ENCODE measurements around the gene EPS8L3. TPM values are rescaled to one million over a fixed set of nuclear protein-coding genes. Genes with fewer than 3 reads are reported as not detected.
"Not testable (repeated sequence)": the region's sequence is repeated elsewhere in the genome, so short reads cannot be mapped to it uniquely, and the experiment has no call there.

The EPS8L3 gene
- total RNA-seq, 1 donor from 2014 or later: not detected

GRCh38 chr1:109732390-109732881, 31.3 kb downstream of the EPS8L3 start:
- peak; percentile 35 for ATAC-seq

- ATAC-seq: no peak
Measured at GRCh38 chr1:109730666-109731065, 33.1 kb downstream of the EPS8L3 start.

DNA sequence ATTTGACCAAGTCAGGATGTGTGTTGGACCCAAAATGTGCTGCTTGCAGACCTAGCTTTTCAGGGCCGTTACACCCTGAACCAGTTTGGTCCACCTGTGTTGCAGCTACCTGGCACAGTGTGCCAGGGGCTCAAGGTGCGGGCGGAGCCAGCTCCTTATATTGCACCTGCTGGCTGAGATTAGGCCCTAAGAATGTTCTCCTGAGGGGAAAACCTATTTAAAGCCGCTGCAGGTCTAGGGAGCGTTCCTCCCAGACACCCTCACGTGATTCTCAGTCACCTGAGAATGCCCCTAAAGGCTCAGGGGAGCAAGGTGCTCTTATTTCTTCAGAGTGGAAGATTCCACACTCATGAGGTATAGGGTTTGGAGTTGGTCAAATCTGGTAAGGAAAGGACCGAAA, 34.9 kb downstream of the EPS8L3 start:
- ATAC-seq: no peak

GRCh38 chr1:109726728-109727373, 36.9 kb downstream of the EPS8L3 start:
- no peak for ATAC-seq

DNA sequence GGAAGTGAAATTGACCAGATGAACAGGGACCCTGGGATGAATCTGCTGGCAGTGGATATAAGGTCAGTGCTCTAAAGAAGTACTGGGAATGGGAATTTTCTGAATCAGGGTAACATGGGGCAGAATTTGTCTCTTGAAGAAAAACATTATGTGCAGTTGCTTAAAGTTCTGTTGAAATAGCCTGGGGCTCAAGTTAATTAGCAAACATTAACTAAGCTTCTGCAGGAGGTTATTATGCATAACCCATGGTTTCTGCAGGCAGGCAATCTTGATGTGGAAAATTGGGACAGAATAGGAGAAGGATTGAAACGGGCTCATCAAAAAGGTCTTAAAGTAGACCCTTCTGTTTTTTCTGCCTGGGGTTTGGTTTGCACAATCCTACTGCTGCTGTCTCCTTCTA, 37.7 kb downstream of the EPS8L3 start:
- ATAC-seq: no peak

GRCh38 chr1:109725510-109725909, 38.2 kb downstream of the EPS8L3 start:
- ATAC-seq: no peak

- no peak for ATAC-seq
Measured at GRCh38 chr1:109724933-109725332, 38.8 kb downstream of the EPS8L3 start.

GRCh38 chr1:109722908-109723691, 40.6 kb downstream of the EPS8L3 start:
- no peak for ATAC-seq

- no peak for ATAC-seq
Measured at GRCh38 chr1:109721971-109722370, 41.8 kb downstream of the EPS8L3 start.

GRCh38 chr1:109721042-109721441, 42.7 kb downstream of the EPS8L3 start:
- ATAC-seq: no peak

GRCh38 chr1:109719337-109719837, 44.3 kb downstream of the EPS8L3 start:
- no peak for ATAC-seq

GRCh38 chr1:109718495-109718894, 45.2 kb downstream of the EPS8L3 start:
- peak; percentile 16 for ATAC-seq

- ATAC-seq: peak; percentile 77
Measured at GRCh38 chr1:109717729-109718128, 46.0 kb downstream of the EPS8L3 start.

GRCh38 chr1:109716570-109717090, 47.1 kb downstream of the EPS8L3 start:
- peak; percentile 59 for ATAC-seq

- ATAC-seq: no peak
Measured at GRCh38 chr1:109716121-109716520, 47.6 kb downstream of the EPS8L3 start.

DNA sequence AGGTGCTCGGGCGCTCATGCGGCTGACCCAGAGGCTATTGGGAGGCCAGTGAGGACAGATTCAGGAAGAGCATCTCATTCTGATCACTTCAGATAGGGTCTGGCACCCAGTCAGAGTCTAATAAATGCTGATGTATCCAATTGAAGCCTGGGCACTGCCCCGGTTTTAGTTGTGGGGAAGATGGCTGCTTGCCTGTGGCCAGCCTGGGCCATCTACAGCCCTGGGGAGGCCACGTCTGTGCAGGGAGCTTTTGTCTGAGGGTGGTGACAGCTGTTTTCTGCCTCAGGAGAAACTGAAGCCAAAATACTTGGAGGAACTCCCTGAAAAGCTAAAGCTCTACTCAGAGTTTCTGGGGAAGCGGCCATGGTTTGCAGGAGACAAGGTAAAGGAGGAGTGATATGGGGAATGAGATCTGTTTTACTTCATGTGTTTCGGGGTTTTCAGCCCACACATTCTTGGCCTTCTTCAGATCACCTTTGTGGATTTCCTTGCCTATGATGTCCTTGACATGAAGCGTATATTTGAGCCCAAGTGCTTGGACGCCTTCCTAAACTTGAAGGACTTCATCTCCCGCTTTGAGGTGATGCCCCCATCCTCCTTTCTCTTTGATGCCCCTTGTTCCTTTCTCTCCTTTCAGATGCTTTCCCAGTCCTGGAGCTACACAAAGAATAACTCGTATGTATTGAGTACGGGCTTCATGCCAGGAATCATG, 48.9 kb downstream of the EPS8L3 start:
- ATAC-seq: no peak

DNA sequence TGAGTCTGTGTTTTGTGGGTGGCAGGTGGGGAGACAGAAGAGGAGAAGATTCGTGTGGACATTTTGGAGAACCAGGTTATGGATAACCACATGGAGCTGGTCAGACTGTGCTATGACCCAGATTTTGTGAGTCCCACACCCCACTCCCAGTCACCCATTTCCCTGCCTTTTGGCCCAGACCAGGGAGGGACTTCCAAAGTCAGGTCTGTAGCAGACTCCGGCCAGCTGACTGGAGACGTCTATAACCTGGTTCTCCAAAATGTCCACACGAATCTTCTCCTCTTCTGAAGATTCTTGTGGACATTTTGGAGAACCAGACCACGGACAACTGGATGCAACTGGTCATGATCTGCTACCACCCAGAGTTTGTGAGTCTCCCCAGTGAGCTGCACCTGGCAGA, 50.1 kb downstream of the EPS8L3 start:
- ATAC-seq: no peak

- no peak for ATAC-seq
Measured at GRCh38 chr1:109712321-109712864, 51.3 kb downstream of the EPS8L3 start.

DNA sequence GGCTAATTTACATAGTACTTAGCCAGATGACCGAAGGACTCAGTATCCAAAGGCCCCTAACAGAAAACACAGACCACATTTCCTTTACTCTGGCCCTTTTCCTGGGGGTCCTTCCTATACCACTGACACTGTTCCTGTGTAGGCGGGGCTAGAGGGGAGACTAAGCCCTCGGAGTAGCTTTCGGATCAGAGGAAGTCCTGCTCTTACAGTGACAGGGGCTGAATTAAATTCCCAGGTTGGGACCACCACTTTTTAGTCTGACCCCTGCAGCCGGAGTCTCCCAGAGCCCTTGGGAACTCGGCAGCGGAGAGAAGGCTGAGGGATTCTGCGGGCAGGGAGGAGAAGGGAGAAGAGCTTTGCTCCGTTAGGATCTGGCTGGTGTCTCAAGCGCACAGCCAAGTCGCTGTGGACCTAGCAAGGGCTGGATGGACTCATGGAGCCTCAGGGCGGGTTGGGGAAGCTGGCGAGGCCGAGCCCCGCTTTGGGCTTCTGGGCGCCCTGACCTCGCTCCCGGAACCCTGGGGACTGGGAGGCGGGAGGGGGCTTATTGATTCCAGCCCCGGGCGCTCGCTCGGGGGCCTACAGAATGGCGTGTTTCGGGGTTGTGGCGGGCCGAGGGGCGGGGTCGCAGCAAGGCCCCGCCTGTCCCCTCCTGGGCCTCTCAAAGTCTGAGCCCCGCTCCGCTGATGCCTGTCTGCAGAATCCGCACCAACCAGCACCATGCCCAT, 52.0 kb downstream of the EPS8L3 start, which contains the start of gene GSTM5:
GSTM5 (plus strand) TSS at position 659 of the 728 bp plus-strand sequence; CDS start at position 721, 62 bp downstream.
- not testable (repeated sequence) for ATAC-seq

- ATAC-seq: not testable (repeated sequence)
Measured at GRCh38 chr1:109709822-109710221, 53.9 kb downstream of the EPS8L3 start.

GRCh38 chr1:109708949-109709348, 54.8 kb downstream of the EPS8L3 start:
- ATAC-seq: not testable (repeated sequence)

DNA sequence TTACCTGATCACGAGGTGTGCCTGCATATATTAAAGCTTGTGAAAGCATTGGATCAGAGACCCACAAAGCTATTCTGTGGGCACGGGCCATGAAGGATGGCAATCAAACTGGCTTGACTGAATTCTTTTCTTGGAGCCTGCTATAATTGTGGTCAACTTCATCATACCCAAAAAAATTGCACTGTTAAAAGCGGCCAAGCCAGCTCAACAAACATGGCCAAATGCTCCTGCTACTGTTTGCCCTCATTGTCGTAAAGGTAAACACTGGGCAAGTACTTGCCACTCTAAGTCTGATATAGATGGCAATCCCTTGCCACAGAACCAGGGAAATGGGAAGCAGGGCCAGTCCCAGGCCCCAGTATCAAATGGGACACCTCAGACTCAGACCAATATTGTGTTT, 58.3 kb downstream of the EPS8L3 start:
- ATAC-seq: no peak

Measured in esophagus mucosa (tissue), 1 donor.